MCF 10A (cell line): Measurements from ENCODE around the gene PABPN1L. TPM values are rescaled to one million over a fixed set of nuclear protein-coding genes. Genes with fewer than 3 reads are reported as not detected.

Experiments
- BruUV-seq: library from RNA; stranded (reverse); fragments of 400-500 nt; replicated peaks from 2 replicates; lab custom pipeline; 2021; lab: Mats Ljungman, UMichigan
- CTCF ChIA-PET: fragments of 300-600 bp; sonication (Branson Sonifier 250); formaldehyde crosslinking; extraction: SDS; loops from one replicate; lab custom pipeline; 2021; ENCODE audit warnings: antibody characterized with exemption, inconsistent platforms; lab: Yijun Ruan, JAX
- POLR2A ChIA-PET: fragments of 300-600, 350-650 bp; sonication (Branson Sonifier 250); formaldehyde crosslinking; extraction: SDS; loops from one replicate; lab custom pipeline; 2020; ENCODE audit warnings: antibody characterized with exemption, inconsistent platforms; lab: Yijun Ruan, JAX
- DNase-seq: peaks from one replicate; pipeline ENCODE4 v3.0.0-alpha.2; 2018; ENCODE audit not compliant: unreplicated experiment
- H3K27ac Mint-ChIP-seq: one replicate; pipeline ENCODE4 v1.8.0; 2022; ENCODE audit warnings: mild to moderate bottlenecking, low read depth, mixed read lengths; ENCODE audit not compliant: unreplicated experiment
- H3K27me3 Mint-ChIP-seq: one replicate; pipeline ENCODE4 v1.8.0; 2022; ENCODE audit warnings: mixed read lengths; ENCODE audit not compliant: insufficient read depth, unreplicated experiment
- H3K36me3 Mint-ChIP-seq: one replicate; pipeline ENCODE4 v1.8.0; 2022; ENCODE audit warnings: mild to moderate bottlenecking, moderate library complexity, mixed read lengths; ENCODE audit not compliant: insufficient read depth, unreplicated experiment
- H3K4me1 Mint-ChIP-seq: one replicate; pipeline ENCODE4 v1.8.0; 2022; ENCODE audit warnings: mixed read lengths; ENCODE audit not compliant: insufficient read depth, unreplicated experiment
- H3K4me3 Mint-ChIP-seq: one replicate; pipeline ENCODE4 v1.8.0; 2022; ENCODE audit warnings: mild to moderate bottlenecking, moderate library complexity, mixed read lengths; ENCODE audit not compliant: unreplicated experiment
- H3K9me3 Mint-ChIP-seq: one replicate; pipeline ENCODE4 v1.8.0; 2022; ENCODE audit warnings: mixed read lengths; ENCODE audit not compliant: unreplicated experiment
- intact Hi-C: fragments of 100-400 bp; cut with micrococcal nuclease; formaldehyde crosslinking; loops from 2 replicates; pipeline ENCODE4 v1.14.1; 2022
- total RNA-seq: library from RNA; stranded (reverse); gene quantifications from 2 replicates; pipeline ENCODE4 v1.2.3, GENCODE V29; 2022
- TF ChIP-seq, protein P1 (sequence below): fragments of 200-600 bp; IDR thresholded peaks from one replicate; pipeline ENCODE4 v1.8.0; 2022; ENCODE audit warnings: antibody characterized with exemption, mild to moderate bottlenecking; ENCODE audit not compliant: unreplicated experiment

PABPN1L gene
- total RNA-seq, 1 experiment from 2014 or later, result not detected

DNA sequence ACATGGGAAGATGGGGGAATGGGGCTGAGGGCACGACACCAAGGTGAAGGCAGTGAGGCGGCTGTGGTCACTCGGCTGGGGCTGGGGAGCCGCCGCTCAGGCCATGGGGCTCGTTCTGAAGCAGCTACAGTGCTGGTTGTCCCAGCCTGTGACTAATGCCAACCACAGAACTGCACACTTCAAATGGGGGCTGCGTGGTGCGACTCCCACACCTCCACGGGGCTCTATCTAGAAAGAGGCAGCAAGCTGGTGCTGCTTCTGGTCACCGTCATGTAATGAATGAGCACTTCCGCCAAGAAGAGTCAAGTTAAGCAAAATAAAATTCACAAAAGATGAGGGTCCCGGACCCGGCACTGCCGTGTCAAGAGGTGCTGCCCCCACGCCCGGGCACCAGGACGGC, 29.7 kb downstream of the PABPN1L start:
- Mint-ChIP-seq H3K27me3 (no peaks in the 10 kb centered on the region), H3K27ac (no peak overlapping the region), H3K4me3 (no peak overlapping the region), H3K4me1 (no peaks in the 10 kb centered on the region), H3K9me3 (no peaks in the 10 kb centered on the region), H3K36me3 (peaks cover 3% of the 10 kb centered on the region)
- POLR2A ChIA-PET, result no interaction called here
- TF ChIP-seq, protein P1, sequence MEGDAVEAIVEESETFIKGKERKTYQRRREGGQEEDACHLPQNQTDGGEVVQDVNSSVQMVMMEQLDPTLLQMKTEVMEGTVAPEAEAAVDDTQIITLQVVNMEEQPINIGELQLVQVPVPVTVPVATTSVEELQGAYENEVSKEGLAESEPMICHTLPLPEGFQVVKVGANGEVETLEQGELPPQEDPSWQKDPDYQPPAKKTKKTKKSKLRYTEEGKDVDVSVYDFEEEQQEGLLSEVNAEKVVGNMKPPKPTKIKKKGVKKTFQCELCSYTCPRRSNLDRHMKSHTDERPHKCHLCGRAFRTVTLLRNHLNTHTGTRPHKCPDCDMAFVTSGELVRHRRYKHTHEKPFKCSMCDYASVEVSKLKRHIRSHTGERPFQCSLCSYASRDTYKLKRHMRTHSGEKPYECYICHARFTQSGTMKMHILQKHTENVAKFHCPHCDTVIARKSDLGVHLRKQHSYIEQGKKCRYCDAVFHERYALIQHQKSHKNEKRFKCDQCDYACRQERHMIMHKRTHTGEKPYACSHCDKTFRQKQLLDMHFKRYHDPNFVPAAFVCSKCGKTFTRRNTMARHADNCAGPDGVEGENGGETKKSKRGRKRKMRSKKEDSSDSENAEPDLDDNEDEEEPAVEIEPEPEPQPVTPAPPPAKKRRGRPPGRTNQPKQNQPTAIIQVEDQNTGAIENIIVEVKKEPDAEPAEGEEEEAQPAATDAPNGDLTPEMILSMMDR, result no peak
- CTCF ChIA-PET, result no interaction called here
- intact Hi-C loops, result no loop called here
- no TSS peak for BruUV-seq
- DNase-seq, result no peak

DNA sequence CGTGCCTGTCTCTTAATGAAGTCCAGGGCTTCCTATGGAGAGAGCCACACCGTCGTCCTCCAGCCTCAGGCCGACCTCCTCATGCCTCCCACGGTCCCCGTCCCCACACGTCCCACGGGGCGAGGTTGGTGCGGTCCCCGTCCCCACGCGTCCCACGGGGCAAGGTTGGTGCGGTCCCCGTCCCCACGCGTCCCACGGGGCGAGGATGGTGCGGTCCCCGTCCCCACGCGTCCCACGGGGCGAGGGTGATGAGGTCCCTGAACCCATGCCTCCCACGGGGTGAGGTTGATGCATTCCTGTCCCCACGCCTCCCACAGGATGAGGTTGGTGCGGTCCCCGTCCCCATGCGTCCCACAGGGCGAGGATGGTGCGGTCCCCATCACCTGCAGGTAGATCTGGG, 30.6 kb downstream of the PABPN1L start:
- Mint-ChIP-seq H3K4me3 (no peak overlapping the region), H3K36me3 (peaks cover 6% of the 10 kb centered on the region), H3K27me3 (no peaks in the 10 kb centered on the region), H3K9me3 (no peaks in the 10 kb centered on the region), H3K4me1 (no peaks in the 10 kb centered on the region), H3K27ac (no peak overlapping the region)
- no TSS peak for BruUV-seq
- no peak for DNase-seq
- ChIA-PET CTCF (no interaction called here), POLR2A (no interaction called here)
- TF ChIP-seq, protein P1, result no peak
- intact Hi-C loops, result no loop called here

DNA sequence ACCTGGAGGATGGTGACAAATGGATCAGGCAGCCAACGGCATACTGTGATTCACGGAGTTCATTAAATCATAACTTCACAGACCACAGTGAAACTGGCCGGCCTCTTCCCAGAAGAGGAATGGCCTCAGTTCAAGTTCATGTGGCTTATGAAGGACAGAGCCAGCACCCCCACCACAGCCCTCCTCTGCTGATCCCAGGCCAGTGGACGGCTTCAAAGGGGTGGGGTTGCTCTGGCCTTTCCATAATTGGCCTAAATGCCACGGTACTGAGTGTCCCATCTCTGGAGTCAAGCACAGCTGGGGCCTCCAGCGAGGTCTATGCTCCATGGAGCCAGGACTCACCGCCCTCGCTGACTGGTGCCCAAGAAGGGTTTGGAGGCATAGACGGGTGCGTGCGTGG, 31.1 kb downstream of the PABPN1L start:
- Mint-ChIP-seq H3K4me3 (no peak overlapping the region), H3K9me3 (no peaks in the 10 kb centered on the region), H3K27me3 (no peaks in the 10 kb centered on the region), H3K36me3 (peaks cover 6% of the 10 kb centered on the region), H3K27ac (no peak overlapping the region), H3K4me1 (no peaks in the 10 kb centered on the region)
- ChIA-PET CTCF (no interaction called here), POLR2A (interaction anchor here (0.6 to 0.7 kb wide), 3 partner anchors 9 to 391 kb away, joined by 3 to 4 read pairs (median 3); partner anchors contain the start of genes GALNS and TRAPPC2L)
- BruUV-seq, result no TSS peak
- TF ChIP-seq, protein P1, result no peak
- intact Hi-C loops, result no loop called here
- no peak for DNase-seq

DNA sequence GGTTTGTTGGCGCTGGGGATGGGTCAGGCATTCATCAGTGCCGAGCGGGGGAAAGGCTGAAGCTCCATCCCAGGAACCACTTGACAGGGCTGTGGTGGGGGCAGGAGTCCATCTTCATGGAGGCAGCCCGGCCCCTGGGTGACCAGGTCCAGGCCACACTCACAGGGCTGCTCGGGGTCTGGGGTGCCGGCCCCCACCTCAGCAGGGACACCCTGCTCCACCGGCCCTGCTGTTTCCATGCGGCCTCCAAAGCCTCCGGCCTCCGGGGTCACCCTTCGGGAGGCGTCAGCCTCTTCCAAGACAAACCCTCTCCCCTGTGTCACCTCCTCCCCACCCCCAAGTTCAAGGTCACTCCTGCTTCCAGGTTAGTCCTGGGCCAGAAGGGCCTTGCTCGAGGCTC, 31.8 kb downstream of the PABPN1L start:
- BruUV-seq, result no TSS peak
- ChIA-PET CTCF (interaction anchor here (0.5 kb wide), 1 partner anchor 17 kb away, joined by 3 read pairs; no protein-coding TSS in a partner anchor), POLR2A (no interaction called here)
- TF ChIP-seq, protein P1, result no peak
- H3K27me3 Mint-ChIP-seq, result no peaks in the 10 kb centered on the region
- no peak overlapping the region for H3K4me3 Mint-ChIP-seq
- no peaks in the 10 kb centered on the region for H3K9me3 Mint-ChIP-seq
- peaks cover 6% of the 10 kb centered on the region for H3K36me3 Mint-ChIP-seq
- DNase-seq, result no peak
- H3K27ac Mint-ChIP-seq, result no peak overlapping the region
- intact Hi-C loops, result no loop called here
- no peaks in the 10 kb centered on the region for H3K4me1 Mint-ChIP-seq
